ENCODE results near the gene RAB19. TPM values are rescaled to one million over a fixed set of nuclear protein-coding genes. Genes with fewer than 3 reads are reported as not detected.

RAB19 gene
- total and polyA plus RNA-seq, 9 of the 15 experiments (the other 6 are each of a cell fraction or from before 2014, with no cell fraction given) = not detected

DNA sequence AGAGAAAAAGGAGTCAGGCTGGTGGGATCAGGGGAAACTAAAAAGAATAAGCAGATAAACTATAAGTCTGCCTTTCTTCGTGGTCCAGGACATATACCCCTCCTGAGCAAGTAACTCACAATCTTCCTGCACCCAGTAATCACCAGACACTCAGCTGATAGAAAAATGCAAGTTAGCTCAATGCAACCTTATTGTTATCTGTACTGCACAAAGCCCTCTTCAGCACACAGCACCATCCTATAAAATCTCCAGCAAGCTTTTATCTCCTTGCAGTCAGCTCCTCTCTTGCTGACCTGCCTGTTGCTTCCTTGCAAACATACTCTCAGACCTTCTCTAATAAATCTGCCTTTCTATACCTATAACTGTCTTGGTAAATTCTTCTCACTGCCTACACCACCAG lies 12.2 kb upstream of the RAB19 start (continued):
- TF ChIP-seq ZFP30 (CRISPR knock-in tag; IDR thresholded peaks at IDR 0.05; ENCODE audit: borderline replicate concordance) (no peak), ZNF384 (IDR thresholded peaks at IDR 0.05; ENCODE audit: low read depth, low read length) (no peak), NFXL1 (CRISPR knock-in tag; IDR thresholded peaks at IDR 0.05) (no peak), PKNOX1 (IDR thresholded peaks at IDR 0.05) (no peak; the same call in 1 of the 2 replicates), ETV6 (IDR thresholded peaks at IDR 0.05; ENCODE audit: borderline replicate concordance in 1 of 2, low read depth in 2 of 2, low read length in 1 of 2) (no peak), ETV6 (CRISPR knock-in tag; IDR thresholded peaks at IDR 0.05; ENCODE audit: borderline replicate concordance) (no peak), HNRNPH1 (optimal IDR thresholded peaks at IDR 0.05; ENCODE audit: low read depth, low read length) (no peak), ZNF717 (CRISPR knock-in tag; IDR thresholded peaks at IDR 0.05) (no peak), ZSCAN32 (CRISPR knock-in tag; IDR thresholded peaks at IDR 0.05) (no peak), ILF3 (IDR thresholded peaks at IDR 0.05; ENCODE audit: borderline replicate concordance) (no peak), E2F5 (CRISPR knock-in tag; IDR thresholded peaks at IDR 0.05) (no peak), FOXJ2 (tag; IDR thresholded peaks at IDR 0.05) (no peak), ZNF512 (tag; IDR thresholded peaks at IDR 0.05) (no peak), CHD4 (IDR thresholded peaks at IDR 0.05; ENCODE audit: insufficient read depth, insufficient replicate concordance, low read depth, low read length, poor library complexity, severe bottlenecking) (no peak), FOXP1 (CRISPR knock-in tag; IDR thresholded peaks at IDR 0.05) (no peak), ZNF239 (CRISPR knock-in tag; IDR thresholded peaks at IDR 0.05) (no peak), SMC3 (conservative IDR thresholded peaks at IDR 0.05; ENCODE audit: insufficient read depth, low read depth, low read length) (no peak), ZC3H4 (CRISPR knock-in tag; IDR thresholded peaks at IDR 0.05; ENCODE audit: borderline replicate concordance) (no peak), ZMIZ1 (IDR thresholded peaks at IDR 0.05; ENCODE audit: low read depth in 2 of 2, low read length in 2 of 2) (no peak), TCF15 (CRISPR knock-in tag; IDR thresholded peaks at IDR 0.05) (no peak), MXD1 (CRISPR knock-in tag; IDR thresholded peaks at IDR 0.05; ENCODE audit: borderline replicate concordance, poor library complexity, severe bottlenecking) (no peak)
